T follicular helper cell (primary cell): ENCODE measurements around the gene PRR12.
"Not testable (repeated sequence)": the region's sequence is repeated elsewhere in the genome, so short reads cannot be mapped to it uniquely, and the experiment has no call there.

Source experiments
- DNase-seq: peaks from one replicate; pipeline ENCODE4 v3.0.0-alpha.2; 2020; ENCODE audit warnings: low read depth

The PRR12 gene

DNA sequence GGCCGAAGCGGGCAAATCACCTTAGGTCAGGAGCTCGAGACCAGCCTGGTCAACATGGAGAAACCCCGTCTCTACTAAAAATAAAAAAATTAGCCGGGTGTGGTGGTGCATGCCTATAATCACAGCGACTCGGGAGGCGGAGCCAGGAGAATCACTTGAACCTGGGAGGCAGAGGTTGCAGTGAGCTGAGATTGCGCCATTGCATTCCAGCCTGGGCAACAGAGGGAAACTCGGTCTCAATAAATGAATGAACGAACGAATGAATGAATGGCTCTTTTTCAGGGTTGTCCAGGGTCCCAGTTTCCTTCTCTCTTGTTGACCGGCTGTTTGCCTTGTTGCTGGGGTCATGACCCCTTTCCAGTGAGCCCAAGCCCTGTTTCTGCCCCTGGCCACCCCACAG is 26.9 kb downstream of the PRR12 start:
- not testable (repeated sequence) for DNase-seq

- no peak for DNase-seq
Measured at GRCh38 chr19:49624967-49625910, 34.3 kb downstream of the PRR12 start.

- no peak for DNase-seq
Measured at GRCh38 chr19:49626226-49626625, 35.2 kb downstream of the PRR12 start.

DNA sequence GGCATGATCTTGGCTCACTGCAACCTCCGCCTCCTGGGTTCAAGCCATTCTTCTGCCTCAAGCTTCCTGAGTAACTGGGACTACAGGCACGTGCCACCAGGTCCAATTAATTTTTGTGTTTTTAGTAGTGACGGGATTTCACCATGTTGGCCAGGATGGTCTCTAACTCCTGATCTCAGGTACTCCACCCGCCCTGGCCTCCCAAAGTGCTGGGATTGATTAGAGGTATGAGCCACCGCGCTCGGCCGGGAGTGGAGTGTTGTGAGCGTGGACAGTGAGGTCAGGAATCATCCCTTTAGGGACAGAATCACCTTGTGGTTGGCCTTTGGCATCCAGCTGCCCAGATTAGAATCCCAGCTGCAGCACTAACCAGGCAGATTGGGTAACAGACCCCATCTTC is 38.7 kb downstream of the PRR12 start:
- no peak for DNase-seq

DNA sequence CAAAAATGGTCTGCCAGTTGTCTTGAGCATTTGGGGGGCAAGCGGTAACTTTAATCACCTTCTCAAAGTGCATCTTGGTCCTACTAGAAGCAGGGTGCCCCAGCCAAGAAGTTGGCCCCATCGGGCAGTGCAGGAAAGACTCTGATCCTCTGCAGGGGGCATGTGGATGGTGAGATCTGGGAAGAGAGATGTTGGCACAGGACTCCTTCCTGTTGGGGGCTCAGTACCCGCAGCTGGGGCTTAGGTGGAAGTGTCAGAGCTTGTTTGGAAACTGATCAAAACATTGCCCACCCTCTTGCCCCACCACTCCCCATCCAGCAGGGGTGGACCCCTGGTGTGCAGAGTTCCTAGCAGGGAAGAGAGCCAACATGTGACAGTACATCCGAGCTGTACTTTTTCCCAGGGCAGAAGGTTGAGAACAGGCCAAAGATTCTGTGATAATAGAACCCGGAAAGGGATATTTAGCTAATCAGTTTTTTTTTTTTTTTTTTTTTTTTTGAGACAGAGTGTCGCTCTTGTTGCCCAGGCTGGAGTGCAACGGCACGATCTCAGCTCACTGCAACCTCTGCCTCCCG is 40.1 kb downstream of the PRR12 start:
- DNase-seq, result no peak

DNA sequence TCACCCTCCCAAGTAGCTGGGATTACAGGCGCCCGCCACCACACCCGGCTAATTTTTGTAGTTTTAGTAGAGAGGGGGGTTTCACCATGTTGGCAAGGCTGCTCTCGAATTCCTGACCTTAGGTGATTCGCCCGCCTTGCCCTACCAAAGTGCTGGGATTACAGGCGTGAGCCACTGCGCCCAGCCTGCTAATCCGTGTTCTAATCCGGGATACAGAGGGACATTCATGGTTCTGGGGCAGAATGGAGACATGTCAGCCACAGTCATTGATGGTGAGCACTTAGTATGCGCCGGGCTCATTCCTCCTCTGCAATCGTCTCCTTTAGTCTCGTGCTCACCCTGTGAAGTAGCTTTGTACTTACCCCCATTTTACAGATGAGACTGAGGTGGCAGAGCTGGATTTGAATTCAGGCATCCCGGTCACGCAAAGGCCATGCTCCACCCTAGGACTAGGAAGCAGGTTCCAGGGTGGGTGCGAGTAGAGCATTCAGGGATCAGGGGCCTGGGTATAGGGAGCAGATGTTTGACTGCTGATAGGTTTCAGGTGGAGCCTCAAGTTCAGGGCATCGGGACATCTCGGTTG is 40.7 kb downstream of the PRR12 start:
- no peak for DNase-seq

DNA sequence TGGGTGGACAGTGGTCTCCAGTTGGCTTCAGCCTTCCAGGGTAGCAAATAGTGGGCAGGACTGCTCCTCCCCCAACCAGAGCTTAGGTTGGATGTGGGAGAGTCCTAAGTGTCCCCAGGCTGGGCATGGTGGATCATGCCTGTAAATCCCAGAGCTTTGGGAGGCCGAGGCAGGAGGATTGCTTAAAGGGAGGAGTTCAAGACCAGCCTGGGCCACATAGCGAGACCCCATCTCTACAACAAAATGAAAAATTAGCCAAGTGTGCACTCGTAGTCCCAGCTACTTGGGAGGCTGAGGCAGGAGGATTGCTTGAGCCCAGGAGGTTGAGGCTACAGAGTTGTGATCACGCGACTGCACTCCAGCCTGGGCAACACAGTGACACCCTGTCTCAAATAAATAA is 41.6 kb downstream of the PRR12 start:
- DNase-seq, result no peak

DNA sequence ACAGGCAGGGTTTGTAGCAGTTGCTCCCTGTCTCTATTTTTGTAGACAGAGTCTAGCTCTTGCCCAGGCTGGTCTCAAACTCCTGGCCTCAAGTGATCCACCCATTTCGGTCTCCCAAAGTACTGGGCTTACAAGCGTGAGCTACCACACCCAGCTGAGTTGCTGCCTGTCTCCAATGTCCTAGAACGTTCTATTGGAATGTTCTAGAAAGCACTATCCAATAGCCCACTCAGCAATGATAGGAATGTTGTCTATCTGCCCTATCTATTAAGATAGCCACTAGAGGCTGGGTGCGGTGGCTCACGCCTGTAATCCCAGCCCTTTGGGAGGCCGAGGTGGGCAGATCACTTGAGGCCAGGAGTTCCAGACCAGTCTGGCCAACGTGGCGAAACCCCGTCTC is 42.3 kb downstream of the PRR12 start:
- not testable (repeated sequence) for DNase-seq

DNA sequence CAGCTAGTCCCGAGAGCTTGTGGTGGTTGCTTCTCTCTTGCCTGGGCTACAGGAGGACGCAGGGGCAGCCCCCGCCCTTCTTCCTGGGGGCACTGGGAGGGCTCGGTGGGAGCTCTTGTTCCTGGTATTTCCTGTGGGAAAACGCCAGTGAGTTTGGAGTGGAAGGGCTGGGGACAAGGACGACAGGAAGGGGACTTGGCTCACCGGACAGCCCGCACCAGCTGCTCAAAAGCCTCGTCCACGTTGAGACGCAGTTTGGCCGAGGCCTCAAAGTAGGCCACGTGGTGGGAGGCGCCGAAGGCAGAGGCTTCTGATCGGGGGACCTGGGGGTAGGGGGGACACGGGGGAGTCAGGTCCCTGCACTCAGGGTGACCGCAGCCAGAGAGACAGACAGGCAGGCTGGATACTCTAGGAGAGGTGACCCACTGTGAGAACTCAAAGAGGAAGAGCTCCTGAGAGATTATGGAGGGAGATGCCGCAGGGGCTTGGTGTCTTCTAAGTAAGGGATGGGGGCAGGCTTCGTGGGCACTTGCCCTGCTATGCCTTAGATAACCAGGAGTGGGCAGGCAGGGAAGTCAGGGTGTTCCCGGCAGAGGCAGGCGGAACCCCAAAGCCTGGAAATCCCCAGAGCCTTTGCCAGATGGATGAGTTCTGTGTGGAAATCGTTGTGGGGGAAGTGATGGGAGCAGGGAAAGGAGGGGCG is 44.7 kb downstream of the PRR12 start:
- no peak for DNase-seq

GRCh38 chr19:49636233-49636932 is 45.4 kb downstream of the PRR12 start:
- no peak for DNase-seq

DNA sequence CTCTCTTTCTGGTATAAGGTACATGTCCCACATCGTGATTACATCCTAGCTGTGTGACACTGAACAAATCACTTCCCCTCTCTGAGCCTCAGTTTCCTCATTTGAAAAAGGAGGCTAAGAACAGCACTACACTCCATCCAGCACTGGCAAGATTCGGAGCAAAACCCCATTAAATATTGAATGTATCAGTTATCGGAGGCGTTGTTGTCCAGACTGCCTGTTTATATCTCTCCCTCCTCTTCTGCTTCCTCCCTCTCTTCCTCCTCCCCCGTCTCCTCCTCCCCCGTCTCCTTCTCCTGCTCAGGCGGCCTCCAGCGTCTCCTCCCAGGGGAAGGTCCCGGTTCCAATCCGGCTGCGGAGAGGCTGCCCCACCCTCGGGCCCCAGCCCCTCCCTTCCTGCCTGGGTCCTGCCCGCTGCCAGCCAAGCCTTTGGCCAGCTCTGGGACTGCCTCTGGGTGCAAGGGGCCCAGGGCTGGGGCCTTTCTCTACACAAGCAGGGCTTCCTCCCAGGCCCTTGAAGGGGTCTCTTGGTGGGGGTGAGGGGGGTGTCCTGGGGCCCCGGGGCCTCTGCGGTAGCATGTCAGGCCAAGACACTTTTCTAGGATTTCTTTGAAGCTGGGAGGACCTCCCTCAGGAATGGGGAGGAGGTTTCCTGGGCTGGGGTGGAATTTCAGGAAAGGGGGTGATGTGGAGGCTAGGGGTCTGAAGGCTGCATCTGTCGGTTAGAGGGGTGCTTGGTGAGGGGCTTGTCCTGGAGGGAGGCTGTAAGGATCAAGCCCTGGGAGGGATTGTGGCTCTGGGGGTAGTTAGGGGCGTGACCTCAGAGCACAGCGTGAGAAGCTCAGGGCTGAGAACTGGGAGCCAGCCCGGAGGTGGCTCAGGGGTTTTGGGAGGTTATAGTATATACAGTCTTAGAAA is 47.1 kb downstream of the PRR12 start:
- no peak for DNase-seq

DNA sequence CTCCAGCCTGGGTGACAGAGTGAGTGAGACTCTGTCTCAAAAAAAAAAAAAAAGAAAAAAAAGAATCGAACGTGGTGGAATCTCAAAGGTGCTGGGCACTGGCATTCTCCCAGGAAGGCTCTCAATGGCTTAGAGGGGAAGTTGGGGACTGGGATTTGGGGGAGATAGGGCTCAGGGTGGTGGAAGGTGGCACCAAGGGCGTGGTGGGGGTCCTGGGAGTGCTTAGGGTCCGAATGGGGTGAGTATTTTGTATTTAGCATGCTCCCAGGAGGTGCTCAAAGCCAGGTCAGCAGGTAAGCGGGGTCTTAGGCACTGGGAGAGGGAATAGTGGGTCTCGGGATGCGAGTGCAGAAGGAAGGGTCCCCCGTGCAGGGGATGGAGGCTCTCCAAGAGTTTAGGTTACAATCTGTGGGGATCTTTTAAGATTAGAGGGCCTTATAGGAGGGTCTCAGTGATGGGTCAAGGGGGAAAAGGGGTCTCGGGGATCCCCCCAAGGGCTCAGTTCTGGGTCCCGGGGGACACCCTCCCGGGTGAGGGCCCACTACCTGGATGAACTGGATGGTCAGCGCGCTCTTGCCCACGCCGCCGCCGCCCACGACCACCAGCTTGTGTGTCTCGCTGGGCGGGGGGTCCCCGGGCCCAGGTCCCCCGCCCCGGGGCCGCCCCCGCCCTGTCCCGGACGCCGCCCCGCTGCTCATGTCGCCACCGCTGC is 48.6 kb downstream of the PRR12 start:
- no peak for DNase-seq

GRCh38 chr19:49640113-49640898 is 49.3 kb downstream of the PRR12 start, which contains the start of gene RRAS:
RRAS (minus strand) TSS chr19:49640143; CDS start chr19:49640098, 45 bp downstream.
- peak; percentile 100 for DNase-seq

DNA sequence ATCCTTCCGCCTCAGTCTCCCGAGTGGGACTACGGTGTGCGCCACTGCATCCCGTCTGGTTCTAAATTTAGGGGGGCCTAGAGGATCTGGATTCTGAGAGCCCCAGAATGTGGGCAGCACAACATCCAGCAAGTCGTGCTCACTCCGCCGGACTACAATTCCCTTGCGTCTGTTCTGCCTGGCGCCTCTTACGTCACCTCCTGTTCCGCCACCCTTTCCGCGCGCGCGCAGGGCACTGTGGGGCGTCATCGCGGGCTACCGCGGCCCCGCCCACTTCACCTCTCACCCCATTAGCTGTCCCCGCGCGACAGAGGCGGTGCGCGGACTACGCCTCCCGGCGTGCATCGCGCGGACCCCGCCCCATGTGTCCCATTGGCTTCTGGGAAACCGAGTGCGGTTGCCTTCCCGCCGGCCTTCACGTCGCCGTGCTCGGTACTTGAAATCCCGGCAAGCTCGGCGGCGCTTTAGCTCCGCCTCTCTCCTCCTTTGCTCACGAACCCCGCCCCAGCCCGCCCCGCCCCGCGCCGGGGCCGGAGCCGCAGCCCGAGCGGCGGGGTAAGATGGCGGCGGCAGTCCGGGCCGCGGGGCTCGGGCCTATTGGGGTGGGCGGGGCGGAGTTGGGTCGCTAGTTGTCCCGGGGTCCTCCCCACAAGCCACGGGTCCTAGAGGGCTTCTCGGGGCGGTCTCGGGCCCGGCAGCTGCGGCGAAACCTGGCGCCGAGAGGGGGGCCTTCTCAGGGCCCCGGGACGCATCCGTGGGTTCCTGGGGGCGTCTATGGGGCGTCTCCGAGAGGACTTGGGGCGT is 50.9 kb downstream of the PRR12 start, which contains the start of gene SCAF1:
SCAF1 (plus strand) TSS at position 522 of the 804 bp plus-strand sequence. CDS start 2,818 bp downstream, outside the sequence.
- peak; percentile 99 for DNase-seq

DNA sequence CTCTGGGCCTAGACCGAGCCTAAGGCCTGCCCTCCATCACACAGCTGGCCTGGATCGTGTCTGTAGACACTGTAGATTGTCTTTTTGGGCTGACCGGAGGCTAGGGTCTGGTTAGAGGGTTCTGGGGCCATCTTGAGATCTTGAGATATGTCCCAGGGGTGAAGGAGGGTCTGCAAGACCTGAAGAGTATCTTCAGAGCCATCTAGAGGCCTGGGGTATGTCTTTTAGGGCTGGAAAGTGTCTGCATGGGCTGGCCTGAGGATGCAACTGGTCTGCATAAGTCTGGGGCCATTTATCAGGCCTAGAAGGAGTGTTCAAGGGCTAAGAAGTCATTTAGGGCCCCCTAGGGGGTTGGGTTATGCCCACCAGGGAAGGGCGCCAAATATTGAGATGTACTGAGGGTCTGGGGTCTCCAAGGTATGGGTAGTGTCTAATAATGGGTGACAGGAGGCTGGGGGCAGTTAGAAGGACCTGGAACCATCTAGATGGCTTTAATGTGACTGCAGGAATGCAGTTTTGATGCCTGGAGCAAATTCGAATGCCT is 51.6 kb downstream of the PRR12 start:
- no peak for DNase-seq

DNA sequence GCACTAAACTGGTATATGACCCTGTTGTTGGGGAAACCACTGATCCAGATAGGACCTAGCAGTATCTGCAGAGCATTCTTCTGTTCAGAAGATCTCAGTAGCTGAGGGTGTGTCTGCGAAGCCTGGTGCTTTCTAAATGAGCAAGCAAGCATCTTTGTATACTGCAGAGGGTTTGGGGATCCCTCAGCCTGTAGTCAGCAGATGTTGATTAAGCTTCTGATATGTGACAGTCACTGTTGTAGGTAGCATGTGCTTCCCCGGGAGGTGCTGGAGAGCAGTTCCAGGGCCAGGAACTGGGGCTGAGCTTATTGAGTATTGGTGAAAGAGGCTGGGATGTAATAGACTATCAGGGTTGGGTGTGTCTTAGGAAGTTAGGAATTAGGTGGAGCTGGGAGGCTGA is 52.5 kb downstream of the PRR12 start:
- no peak for DNase-seq

- DNase-seq, result no peak
Measured at GRCh38 chr19:49645592-49645991, 54.6 kb downstream of the PRR12 start.

DNA sequence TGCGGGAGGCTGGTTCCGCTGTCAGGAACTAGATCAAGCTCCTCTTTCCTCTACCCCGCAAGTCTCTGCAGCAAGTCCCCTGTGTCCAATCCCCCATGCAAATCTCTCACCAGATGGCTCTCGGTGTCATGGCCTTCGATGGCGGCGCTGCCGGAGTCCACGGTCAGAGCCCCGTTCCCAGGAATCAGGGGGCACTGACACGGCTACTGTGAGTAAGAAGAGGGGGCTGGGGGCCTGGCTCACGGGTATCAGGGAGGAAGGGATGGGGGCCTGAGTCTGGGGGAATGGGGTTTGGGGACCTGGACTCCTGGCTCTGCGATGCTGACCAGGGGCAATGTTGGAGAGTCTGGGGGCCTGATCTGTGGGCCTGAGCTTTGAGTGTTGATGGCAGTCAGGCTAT is 55.0 kb downstream of the PRR12 start:
- DNase-seq, result no peak
